GM18502 (cell line): ENCODE measurements around the gene GLOD4.
"Not testable (repeated sequence)": the region's sequence is repeated elsewhere in the genome, so short reads cannot be mapped to it uniquely, and the experiment has no call there.

Experiments
- ATAC-seq: cut with Tn5 transposase; IDR thresholded peaks from one replicate; pipeline ENCODE4 v1.9.1; 2021; ENCODE audit warnings: mild to moderate bottlenecking; ENCODE audit not compliant: unreplicated experiment, poor library complexity

Gene GLOD4

DNA sequence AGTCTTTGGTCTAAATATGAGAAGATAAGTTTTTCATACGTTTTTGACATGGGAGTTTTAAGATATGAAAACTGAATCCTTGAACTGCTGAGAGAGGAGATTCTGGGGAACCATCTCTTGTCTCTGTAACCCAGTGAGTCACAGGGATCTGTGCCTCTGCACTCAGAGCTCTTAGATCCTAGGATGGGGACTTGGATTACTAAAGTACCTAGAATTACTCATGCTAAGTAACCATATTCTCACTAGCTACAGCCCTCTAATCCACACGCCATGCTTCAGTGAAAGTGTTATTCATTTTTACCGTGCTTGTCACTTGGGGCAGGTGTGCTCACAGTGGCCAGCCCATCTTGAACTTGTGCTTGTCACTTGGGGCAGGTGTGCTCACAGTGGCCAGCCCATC is 2.1 kb upstream of the GLOD4 start:
- no peak for ATAC-seq

DNA sequence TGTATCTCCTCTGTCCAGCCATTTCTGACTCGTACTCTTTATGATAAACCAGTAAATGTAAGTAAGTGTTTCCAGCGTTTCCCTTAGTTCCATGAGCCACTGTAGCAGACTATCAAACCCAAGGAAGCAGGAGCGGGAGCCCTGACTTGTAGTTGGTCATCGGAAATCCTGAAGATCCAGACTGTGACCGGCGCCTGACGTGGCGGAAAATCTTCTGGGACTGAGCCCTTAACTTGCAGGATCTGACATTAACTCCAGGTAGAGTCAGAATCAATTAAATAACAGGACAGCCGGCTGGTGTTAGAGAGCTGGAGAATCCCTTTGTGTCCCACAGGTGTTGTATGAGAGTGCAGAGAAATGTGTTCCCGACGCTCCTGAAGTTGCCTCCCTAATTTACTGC is 4.0 kb downstream of the GLOD4 start:
- no peak for ATAC-seq

DNA sequence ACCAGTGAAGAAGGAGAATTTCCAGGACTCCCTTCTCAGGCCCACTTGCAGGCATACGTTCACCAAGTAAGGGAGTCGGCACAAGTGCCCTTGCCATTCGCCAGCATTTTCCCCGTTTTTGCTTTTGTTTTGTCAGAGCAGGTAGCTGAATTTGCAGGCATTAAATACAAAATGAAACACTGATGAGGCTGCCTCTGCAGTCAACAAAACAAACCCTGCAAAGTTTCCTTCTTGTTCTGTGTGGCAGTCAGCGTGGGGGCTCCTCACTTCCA is 7.8 kb downstream of the GLOD4 start:
- ATAC-seq, result no peak

DNA sequence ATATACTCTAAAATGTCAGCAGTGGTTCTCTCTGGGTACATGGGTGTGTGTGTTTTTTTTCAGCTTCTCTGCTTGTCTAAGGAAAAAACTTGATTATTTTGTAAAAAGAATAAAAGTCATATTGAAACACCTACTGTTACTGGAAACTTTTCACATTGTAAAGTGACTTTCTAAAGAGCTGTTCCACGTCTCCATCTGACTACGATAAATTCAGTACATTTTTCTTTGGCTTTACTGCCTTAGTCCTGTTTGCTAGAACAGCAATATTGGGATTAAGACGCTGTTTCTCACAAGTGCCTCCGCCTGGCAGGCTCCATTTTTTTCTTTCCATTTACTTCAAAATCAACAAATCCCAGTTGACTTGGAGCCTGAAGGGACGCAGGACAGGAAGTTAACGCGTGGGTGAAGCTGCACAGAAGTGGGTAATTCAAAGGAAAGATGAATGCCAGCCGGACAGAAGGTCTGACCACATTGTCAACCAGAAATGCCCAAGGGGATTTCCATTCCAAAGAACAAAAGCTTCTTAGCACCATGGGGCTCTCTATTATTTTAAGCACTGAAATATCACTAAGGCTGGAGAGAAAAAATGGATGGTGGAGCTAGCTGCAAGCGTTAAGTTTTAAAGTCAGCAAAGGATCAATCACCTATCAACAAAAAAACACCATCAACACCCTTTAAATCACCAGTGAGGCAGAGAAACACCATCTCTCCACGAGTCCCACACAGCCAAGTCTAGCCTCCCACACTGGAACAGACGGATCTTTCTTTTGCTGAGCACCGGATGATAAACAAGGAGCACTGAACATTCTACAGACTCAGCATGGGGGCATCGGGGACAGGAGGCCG is 8.4 kb downstream of the GLOD4 start:
- ATAC-seq, result no peak

DNA sequence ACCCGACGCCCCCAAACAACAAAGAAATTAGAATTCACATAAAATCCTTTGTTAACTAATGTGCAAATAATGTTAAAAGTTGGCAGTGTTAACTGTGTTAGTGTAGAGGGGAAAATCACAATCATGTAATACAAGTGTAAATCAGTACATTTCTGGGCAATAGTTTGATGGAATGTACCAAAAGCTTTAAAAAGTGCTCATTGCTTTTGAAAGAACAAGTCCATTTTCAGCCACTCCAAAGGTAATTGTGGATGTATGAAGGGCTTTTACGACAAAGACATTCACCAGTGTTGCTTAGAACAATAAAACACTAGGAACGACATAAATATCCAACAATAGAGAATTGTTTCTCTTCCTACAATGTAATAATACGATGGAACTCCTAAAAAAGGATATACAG is 9.1 kb downstream of the GLOD4 start:
- no peak for ATAC-seq

DNA sequence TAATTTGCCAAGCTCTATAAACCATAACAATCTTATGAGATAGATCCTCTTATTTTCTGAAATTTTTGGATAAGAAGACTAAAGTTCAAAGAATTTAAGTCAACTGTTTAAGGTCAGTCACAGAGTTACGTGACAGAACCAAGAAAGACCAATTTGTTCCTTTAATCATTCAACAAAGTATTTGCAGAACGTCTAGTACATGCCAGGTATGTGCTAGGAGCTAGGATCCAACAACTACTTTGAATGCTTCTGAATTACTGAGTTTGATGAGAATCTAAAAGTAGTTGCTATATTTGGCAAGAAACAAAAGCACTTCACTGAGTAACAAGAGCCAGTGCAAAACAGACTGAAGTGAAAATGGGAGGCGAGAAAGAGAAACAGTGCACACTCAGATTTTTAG is 15.0 kb downstream of the GLOD4 start:
- no peak for ATAC-seq

DNA sequence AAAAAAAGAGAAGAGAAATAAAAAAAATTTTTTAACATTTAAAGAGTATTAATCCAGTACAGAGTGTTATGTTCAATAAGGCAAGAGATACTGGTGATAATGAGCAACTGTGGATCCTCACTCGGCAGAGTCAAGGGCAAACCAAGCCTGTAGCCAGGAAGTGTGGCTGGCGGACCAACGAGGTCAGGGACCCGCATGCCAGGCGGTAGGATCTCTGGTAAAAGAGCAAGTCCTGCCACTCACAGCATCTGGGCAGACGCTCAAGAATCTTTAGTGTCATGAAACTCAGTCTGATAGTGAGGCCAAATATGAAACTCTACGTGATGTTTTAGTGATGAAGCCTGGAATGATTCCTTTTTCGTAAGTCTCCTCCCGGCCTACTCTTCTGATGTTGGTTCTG is 21.7 kb downstream of the GLOD4 start:
- ATAC-seq, result no peak

DNA sequence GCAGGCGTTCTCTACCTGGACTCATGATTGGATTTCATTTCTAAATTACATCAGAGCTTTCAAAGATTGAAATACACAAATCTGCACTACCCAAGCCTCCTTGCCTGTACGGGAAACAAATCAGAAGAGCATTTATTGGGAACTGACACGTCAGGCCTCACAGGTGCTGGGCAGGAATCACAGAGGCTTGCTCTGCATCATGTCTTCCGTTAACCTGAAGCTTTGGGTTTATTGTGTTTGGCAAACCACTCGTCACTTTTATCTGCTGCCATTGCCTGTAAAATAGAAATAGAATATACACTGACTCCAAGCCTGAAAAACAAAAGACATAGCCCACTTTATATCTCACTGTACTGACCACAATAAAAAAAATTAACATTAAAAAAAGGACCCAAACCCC is 22.1 kb downstream of the GLOD4 start:
- ATAC-seq, result no peak

DNA sequence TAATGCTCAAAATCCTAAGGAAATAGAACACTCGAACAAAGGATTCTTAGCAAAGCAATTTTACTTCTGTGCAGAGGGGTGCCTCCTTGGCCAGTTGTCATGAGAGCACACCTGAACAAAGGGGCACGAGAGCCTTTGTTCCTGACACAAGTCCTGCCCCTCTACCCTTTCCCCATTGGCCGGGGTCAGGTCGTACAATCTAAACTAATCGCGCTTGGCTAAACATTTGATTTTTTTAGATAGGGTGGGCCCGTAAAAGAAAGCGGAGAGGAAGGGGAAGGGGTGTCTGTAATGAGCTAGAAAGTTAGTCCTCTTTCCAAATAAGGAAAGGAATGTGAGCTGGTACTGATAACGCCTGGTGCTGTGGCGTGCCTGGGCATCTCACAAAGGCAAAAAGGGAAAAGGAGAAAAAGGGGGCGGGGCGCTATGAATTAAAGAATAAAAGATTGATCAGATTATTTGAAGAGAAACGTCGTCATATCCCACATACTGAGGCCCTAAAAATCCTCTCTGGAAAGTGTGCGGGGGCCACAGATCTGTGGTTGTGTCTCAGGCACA is 26.0 kb downstream of the GLOD4 start:
- not testable (repeated sequence) for ATAC-seq

DNA sequence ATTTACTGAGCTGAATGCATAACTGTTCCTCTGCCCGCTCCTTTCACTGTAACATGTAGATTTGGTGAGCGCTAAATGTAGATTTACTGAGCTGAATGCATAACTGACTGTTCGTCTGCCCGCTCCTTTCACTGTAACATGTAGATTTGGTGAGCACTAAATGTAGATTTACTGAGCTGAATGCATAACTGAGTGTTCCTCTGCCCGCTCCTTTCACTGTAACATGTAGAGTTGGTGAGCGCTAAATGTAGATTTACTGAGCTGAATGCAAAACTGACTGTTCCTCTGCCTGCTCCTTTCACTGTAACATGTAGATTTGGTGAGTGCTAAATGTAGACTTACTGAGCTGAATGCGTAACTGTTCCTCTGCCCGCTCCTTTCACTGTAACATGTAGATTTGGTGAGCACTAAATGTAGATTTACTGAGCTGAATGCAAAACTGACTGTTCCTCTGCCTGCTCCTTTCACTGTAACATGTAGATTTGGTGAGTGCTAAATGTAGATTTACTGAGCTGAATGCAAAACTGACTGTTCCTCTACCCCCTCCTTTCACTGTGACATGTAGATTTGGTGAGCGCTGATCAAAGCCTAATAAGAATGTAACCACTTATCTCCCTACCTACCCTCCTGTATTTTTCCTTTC is 26.6 kb downstream of the GLOD4 start:
- ATAC-seq, result not testable (repeated sequence)

DNA sequence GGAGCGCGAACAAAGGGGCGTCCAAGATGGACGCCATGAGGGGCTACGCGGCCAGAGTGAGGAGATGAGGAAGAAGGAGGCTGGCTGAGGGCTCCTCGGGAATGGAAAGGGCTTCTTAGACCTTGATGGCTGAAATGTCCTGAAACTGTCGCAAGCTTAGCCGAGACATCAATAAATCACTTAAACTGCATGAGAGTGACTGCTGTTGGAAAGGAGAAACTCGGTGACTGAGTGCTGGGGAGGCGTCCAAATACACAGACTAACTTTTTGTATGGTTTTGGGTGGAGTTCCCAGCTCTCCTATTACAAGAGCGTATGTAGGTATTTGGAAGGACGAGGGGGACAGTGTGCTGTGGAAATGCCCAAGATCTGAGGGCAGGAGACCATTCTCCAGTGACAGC is 28.7 kb downstream of the GLOD4 start:
- ATAC-seq, result no peak

DNA sequence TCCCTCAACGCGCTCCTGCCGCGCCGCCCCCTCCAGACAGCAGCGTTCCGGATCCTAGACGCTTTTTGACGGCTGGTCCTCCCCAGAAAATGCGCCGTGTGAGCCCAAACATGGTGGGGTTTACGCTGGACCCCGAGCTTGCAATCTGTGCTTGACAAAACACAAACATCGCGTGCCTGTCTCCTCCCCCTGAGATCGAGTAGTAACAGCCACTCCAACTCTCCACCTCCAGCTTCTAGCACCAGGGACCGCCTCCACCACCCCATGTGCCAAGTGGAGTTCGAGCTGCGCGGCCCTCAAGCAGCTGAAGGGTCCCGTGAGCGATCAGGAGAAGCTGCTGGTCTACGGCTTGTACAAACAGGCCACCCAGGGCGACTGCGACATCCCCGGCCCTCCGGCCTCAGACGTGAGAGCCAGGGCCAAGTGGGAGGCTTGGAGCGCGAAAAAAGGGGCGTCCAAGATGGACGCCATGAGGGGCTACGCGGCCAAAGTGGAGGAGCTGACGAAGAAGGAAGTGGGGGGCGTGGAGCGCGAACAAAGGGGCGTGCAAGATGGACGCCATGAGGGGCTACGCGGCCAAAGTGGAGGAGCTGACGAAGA is 29.4 kb downstream of the GLOD4 start:
- ATAC-seq, result peak; percentile 5

DNA sequence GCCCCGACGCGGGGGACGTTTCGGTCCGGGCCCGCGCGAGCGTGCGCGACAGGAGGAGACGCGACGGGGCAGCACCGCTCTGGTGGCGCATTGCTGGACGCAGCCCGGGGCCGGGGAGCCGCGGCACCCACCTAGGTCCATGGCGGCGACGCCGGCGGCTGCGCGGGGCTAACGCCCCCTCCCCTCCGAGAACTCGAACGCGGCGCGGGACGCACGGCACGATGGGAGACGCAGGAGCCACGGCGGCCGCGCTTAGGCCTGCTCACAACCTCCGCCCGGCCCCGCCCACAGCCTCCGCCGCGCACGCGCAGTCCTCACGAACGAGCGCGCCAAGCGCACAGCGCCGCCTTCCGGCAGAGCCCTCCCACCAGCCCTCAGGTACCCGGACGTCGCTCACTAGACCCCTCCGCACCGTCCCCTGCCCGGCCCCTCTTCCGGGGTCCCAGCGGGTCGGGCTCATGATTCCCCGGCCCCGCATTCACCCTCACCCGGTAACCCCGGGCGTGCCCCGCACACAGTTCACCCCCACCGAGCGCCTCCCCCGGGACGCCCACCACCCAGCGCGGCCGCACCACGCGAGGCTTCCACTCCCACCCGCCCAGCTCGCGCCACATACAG is 30.0 kb downstream of the GLOD4 start, which contains the start of gene GEMIN4:
TSS of gene GEMIN4 (minus strand) at position 263 of the 618 bp plus-strand sequence. CDS start at position 141, 122 bp downstream.
- ATAC-seq, result peak; percentile 83

DNA sequence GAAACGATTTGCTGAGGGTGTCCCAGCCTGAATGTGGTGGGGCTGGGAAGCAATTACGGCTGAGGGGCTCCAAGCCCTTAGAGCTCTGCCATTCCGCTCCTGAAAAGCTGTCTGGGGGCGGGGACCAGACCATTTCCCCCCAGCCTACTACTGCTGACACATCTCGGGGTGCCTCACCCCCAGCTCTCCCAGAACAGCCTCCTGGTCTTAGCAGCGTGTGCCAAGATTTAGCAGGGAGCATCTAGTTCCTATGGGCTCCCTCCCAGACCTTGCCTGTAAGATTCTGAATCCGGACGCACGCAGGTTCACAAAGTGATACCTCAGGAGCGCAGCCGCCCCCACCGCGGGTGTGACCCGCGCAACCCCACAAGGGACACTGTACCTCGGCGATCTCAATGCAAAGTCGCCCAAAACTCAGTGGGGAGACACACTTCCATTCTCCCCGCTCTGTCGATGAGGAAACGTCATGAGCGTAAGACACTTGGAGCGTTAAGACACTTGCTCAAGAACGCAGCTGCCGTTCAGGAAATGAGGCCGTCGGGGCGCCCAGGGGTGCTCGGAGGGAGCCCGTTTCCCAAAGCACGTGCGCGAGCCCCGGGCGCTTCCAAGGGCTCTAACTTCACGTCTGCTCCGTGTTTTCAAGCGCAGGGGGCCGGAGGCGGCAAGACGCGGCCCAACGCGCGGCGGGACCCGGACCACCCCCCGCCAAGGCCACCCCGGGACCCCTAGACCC is 30.6 kb downstream of the GLOD4 start:
- ATAC-seq, result peak; percentile 38

DNA sequence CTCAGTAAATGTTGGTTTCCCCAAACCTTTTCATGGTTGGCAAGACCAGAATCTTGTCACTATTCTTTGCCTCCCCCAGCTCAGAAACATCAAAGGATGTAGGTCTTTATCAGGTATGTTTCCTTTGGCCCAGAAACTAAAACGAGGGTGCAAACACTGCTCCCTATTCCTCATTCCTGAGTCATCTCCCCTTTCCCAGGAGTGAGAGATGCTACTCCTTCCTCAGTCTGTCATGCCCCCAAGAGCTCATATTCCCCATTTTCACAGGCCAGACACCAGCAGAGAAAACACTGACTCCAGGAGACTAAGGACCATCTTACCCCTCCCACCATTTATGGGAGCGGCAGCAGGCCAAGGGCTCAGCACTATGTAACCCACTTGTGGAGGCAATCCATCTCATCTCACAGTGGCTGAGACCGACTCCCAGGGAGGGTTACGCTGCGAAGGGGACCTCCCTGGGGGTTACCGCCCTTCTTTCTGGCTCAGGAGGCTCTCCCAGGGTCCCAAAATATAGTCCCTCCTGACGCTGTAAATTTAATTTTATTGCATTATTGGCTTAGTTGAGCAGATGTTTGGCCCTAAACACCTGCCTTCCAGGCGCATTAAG is 31.5 kb downstream of the GLOD4 start:
- ATAC-seq, result no peak

DNA sequence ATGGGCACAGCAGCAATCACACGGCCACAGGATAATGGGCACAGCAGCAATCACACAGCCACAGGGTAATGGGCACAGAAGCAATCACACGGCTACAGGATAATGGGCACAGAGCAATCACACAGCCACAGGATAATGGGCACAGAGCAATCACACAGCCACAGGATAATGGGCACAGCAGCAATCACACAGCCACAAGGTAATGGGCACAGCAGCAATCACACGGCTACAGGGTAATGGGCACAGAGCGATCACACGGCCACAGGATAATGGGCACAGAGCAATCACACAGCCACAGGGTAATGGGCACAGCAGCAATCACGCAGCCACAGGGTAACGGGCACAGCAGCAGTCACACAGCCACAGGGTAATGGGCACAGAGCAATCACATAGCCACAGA is 32.7 kb downstream of the GLOD4 start:
- ATAC-seq, result not testable (repeated sequence)

DNA sequence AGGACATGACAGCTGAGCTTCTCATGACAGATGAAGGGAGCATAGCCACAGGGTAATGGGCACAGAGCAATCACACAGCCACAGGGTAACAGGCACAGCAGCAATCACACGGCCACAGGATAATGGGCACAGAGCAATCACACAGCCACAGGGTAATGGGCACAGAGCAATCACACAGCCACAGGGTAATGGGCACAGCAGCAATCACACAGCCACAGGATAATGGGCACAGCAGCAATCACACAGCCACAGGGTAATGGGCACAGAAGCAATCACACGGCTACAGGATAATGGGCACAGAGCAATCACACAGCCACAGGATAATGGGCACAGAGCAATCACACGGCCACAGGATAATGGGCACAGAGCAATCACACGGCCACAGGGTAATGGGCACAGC is 33.5 kb downstream of the GLOD4 start:
- ATAC-seq, result not testable (repeated sequence)

DNA sequence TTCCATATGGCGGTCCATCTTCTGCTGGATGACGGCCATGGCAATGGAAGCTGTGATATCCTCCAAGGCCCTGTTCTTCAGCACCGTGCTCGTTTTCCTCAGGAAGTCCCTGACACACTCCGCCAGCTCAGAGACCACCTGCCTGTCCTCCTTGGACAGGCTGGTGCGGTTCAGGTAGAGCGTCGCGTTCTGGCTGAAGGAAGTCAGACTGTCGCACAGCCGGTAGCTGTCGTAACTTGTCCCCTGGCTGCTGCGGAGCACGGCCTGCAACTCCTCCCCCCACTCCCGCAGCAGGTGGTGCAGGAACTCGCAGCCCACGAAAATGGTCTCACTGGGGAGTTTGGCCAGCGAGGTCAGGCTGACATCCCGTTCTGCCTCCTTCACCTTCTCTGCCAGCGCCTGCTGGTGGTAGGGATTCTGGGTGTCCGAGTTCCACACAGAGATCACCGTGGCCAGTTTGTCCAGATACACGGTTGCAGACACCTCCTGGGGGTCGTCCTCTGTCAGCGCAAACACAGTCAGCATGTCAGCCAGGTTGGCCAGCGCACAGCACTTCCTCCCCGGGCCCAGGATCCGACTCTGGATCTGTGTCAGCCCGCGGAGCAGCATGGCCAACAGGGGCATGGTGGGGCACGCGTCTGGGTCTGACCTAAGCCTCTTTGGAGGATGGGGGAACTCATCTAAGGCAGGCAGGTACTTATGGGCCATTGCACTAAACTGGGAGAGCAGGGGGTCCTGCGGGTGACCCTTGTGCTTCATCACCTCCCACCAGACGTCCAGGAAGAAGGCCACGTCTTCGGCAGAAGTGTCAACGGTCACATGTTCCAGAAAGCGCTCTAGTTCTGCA is 35.1 kb downstream of the GLOD4 start:
- ATAC-seq, result no peak

DNA sequence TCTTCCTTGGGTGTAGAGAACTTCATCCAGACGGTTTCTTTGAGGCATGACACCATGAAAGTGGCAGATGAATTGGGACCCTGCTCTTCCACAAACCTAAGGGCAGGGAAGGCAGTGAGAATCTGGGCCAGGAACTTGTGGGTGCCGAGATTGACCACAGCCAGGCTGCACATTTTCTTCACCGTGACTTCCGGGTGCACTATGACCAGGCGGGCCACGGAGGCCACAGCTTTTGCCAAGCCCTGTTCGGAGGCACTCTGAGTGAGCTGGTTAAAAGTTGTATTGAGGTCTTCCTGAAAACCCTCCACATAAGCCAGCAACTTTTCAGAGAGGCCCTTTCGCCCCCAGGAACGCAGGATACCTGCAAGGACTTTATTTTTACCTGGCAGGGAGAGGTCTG is 35.9 kb downstream of the GLOD4 start:
- no peak for ATAC-seq
